ENCODE measurements around the gene VPS8.
"Not testable (repeated sequence)": the region's sequence is repeated elsewhere in the genome, so short reads cannot be mapped to it uniquely, and the experiment has no call there.

The VPS8 gene

GRCh38 chr3:184918750-184919149 lies 106.8 kb downstream of the VPS8 start:
- DNase-seq (ENCODE audit: low read depth in 2 of 2): no peak

GRCh38 chr3:184919651-184920050 lies 107.7 kb downstream of the VPS8 start:
- DNase-seq (ENCODE audit: low read depth in 2 of 2): no peak

GRCh38 chr3:184924547-184924946 lies 112.6 kb downstream of the VPS8 start:
- DNase-seq (ENCODE audit: low read depth in 2 of 2): no peak

- DNase-seq (ENCODE audit: low read depth in 2 of 2): no peak
These were observed 115.9 kb downstream of the VPS8 start for GRCh38 chr3:184927796-184928315.

GRCh38 chr3:184932777-184933176 lies 120.8 kb downstream of the VPS8 start:
- DNase-seq (ENCODE audit: low read depth in 2 of 2): no peak

GRCh38 chr3:184937611-184938010 lies 125.6 kb downstream of the VPS8 start:
- no peak for DNase-seq (ENCODE audit: low read depth in 2 of 2)

- DNase-seq (ENCODE audit: low read depth in 2 of 2): no peak
These were observed 129.4 kb downstream of the VPS8 start for GRCh38 chr3:184941408-184941807.

- no peak for DNase-seq (ENCODE audit: low read depth in 2 of 2)
These were observed 130.8 kb downstream of the VPS8 start for GRCh38 chr3:184942735-184943134.

- no peak for DNase-seq (ENCODE audit: low read depth in 2 of 2)
These were observed 132.3 kb downstream of the VPS8 start for GRCh38 chr3:184944241-184944640.

- no peak for DNase-seq (ENCODE audit: low read depth in 2 of 2)
These were observed 134.1 kb downstream of the VPS8 start for GRCh38 chr3:184945886-184946625.

- no peak for DNase-seq (ENCODE audit: low read depth in 2 of 2)
These were observed 135.0 kb downstream of the VPS8 start for GRCh38 chr3:184946917-184947316.

- no peak for DNase-seq (ENCODE audit: low read depth in 2 of 2)
These were observed 137.4 kb downstream of the VPS8 start for GRCh38 chr3:184949251-184949965.

- not testable (repeated sequence) for DNase-seq (ENCODE audit: low read depth in 2 of 2)
These were observed 138.8 kb downstream of the VPS8 start for GRCh38 chr3:184950816-184951215.

- no peak for DNase-seq (ENCODE audit: low read depth in 2 of 2)
These were observed 140.7 kb downstream of the VPS8 start for GRCh38 chr3:184952671-184953070.

GRCh38 chr3:184953401-184953800 lies 141.4 kb downstream of the VPS8 start:
- DNase-seq (ENCODE audit: low read depth in 2 of 2): no peak

- DNase-seq (ENCODE audit: low read depth in 2 of 2): no peak
These were observed 142.3 kb downstream of the VPS8 start for GRCh38 chr3:184954251-184954650.

GRCh38 chr3:184954851-184955250 lies 142.9 kb downstream of the VPS8 start:
- DNase-seq (ENCODE audit: low read depth in 2 of 2): not testable (repeated sequence)

GRCh38 chr3:184965639-184966430 lies 153.9 kb downstream of the VPS8 start:
- no peak for DNase-seq (ENCODE audit: low read depth in 2 of 2)

GRCh38 chr3:184968115-184968514 lies 156.1 kb downstream of the VPS8 start:
- no peak for DNase-seq (ENCODE audit: low read depth in 2 of 2)

GRCh38 chr3:184970186-184970585 lies 158.2 kb downstream of the VPS8 start:
- no peak for DNase-seq (ENCODE audit: low read depth in 2 of 2)

- DNase-seq (ENCODE audit: low read depth in 2 of 2): no peak
These were observed 165.8 kb downstream of the VPS8 start for GRCh38 chr3:184977796-184978195.

GRCh38 chr3:184981071-184981470 lies 169.1 kb downstream of the VPS8 start:
- DNase-seq (ENCODE audit: low read depth in 2 of 2): no peak
